HepG2 (cell line): ENCODE data around the gene GLRB. TPM values are rescaled to one million over a fixed set of nuclear protein-coding genes. Genes with fewer than 3 reads are reported as not detected.

Experiments
- ATAC-seq: fragments of 200-7000 bp; cut with Tn5 transposase; 3 replicates; pipeline ENCODE4 v1.9.1; 2020; ENCODE audit warnings: mild to moderate bottlenecking, moderate library complexity
- BruUV-seq: library from RNA; stranded (reverse); fragments of 400-500 nt; replicated peaks from 2 replicates; lab custom pipeline; 2021; lab: Mats Ljungman, UMichigan
- CTCF ChIA-PET: fragments of 300-600 bp; formaldehyde crosslinking; extraction: SDS; loops from one replicate; lab custom pipeline; 2021; ENCODE audit warnings: low total read pairs, inconsistent platforms, low intra/inter-chr PET ratio; lab: Yijun Ruan, JAX
- POLR2A ChIA-PET: fragments of 350-600 bp; sonication (Branson Sonifier 250); formaldehyde crosslinking; loops from one replicate; lab custom pipeline; 2020; ENCODE audit warnings: antibody characterized with exemption, inconsistent platforms; lab: Yijun Ruan, JAX
- DNase-seq: peaks from one replicate; pipeline ENCODE4 v3.0.0-alpha.2; 2015; ENCODE audit warnings: low spot score
- FAIRE-seq: peaks from 3 replicates; lab custom pipeline; 2011; peaks lifted over from hg19 to GRCh38; lab: Jason Lieb, UNC
- H2AFZ ChIP-seq: one replicate; pipeline ENCODE4 v1.6.1; 2011; ENCODE audit warnings: low read length, inconsistent platforms
- H3K27ac ChIP-seq: fragments of 300-600 bp; 3 replicates; pipeline ENCODE4 v1.8.0; 2011; ENCODE audit warnings: mixed run types, mild to moderate bottlenecking, mixed read lengths, low read length, inconsistent platforms; ENCODE audit not compliant: insufficient read depth; ENCODE audit errors: extremely low read length
- H3K27me3 ChIP-seq, 2 experiments: fragments of 200-600 bp in 1 of 2; 2 replicates in 1 of 2; 3 replicates in 1 of 2; pipeline versions ENCODE4 v1.6.0 to v1.8.0; 2011; ENCODE audit warnings: low read length in 2 of 2, mild to moderate bottlenecking in 2 of 2, moderate library complexity in 2 of 2, inconsistent platforms in 1 of 2; ENCODE audit not compliant: insufficient read depth in 2 of 2, control insufficient read depth in 1 of 2
- H3K36me3 ChIP-seq, 2 experiments: fragments of 200-600 bp in 1 of 2; replicated peaks in 1 of 2; 2 replicates in 1 of 2; 3 replicates in 1 of 2; pipeline versions ENCODE4 v1.5.1 to v1.8.0; 2011; ENCODE audit warnings: low read length in 2 of 2, inconsistent platforms in 1 of 2; ENCODE audit not compliant: insufficient read depth in 2 of 2, control insufficient read depth in 1 of 2
- H3K4me1 ChIP-seq: 2 replicates; pipeline ENCODE4 v1.5.1; 2012; ENCODE audit warnings: low read length, inconsistent platforms; ENCODE audit not compliant: insufficient read depth
- H3K4me2 ChIP-seq: 2 replicates; pipeline ENCODE4 v1.6.0; 2011; ENCODE audit warnings: low read depth, low read length, inconsistent platforms
- H3K4me3 ChIP-seq, 3 experiments: fragments of 200-600 bp in 1 of 3; sonication (generic), shearing (Covaris generic) in 1 of 3; replicated peaks in 1 of 3; 2 replicates each; pipeline ENCODE4 v1.5.1; 2011 to 2016; ENCODE audit warnings: low read length in 3 of 3, inconsistent platforms in 2 of 3, low read depth in 2 of 3, mild to moderate bottlenecking in 2 of 3, control low read depth in 1 of 3, mixed read lengths in 1 of 3; ENCODE audit not compliant: insufficient read depth in 1 of 3
- H3K79me2 ChIP-seq: one replicate; pipeline ENCODE4 v1.6.1; 2011; ENCODE audit warnings: low read length, inconsistent platforms; ENCODE audit not compliant: insufficient read depth
- H3K9ac ChIP-seq: 2 replicates; pipeline ENCODE4 v1.6.0; 2011; ENCODE audit warnings: mild to moderate bottlenecking, low read depth, low read length, inconsistent platforms; ENCODE audit not compliant: insufficient read depth
- H3K9me3 ChIP-seq: 2 replicates; pipeline ENCODE4 v1.5.1; 2012; ENCODE audit warnings: mild to moderate bottlenecking, low read length
- H4K20me1 ChIP-seq: 2 replicates; pipeline ENCODE4 v1.6.0; 2011; ENCODE audit warnings: inconsistent platforms, mild to moderate bottlenecking, low read length, moderate library complexity; ENCODE audit not compliant: insufficient read depth
- CENPX ChIP-seq: sonication (generic); formaldehyde crosslinking; IDR thresholded peaks from 2 replicates; pipeline ENCODE4 v1.9.0; 2021; ENCODE audit warnings: mild to moderate bottlenecking, missing genetic modification reagents, moderate library complexity
- ISL2 ChIP-seq: sonication (generic); formaldehyde crosslinking; IDR thresholded peaks from 2 replicates; pipeline ENCODE4 v1.5.0; 2020; ENCODE audit warnings: missing genetic modification reagents
- JARID2 ChIP-seq: sonication (generic); formaldehyde crosslinking; IDR thresholded peaks from 2 replicates; pipeline ENCODE4 v1.8.1; 2023; ENCODE audit warnings: missing genetic modification reagents, inconsistent platforms; ENCODE audit not compliant: insufficient replicate concordance
- MIER3 ChIP-seq: IDR thresholded peaks from 2 replicates; pipeline ENCODE4 v1.6.1; 2016; ENCODE audit warnings: missing compliant biosample characterization, borderline replicate concordance
- NCOA2 ChIP-seq: sonication (generic); formaldehyde crosslinking; IDR thresholded peaks from 2 replicates; pipeline ENCODE4 v1.8.0; 2022; ENCODE audit warnings: inconsistent platforms
- RAD51 ChIP-seq: fragments of 450-650 bp; IDR thresholded peaks from 2 replicates; pipeline ENCODE4 v1.6.1; 2016; ENCODE audit warnings: borderline replicate concordance
- RARA ChIP-seq: IDR thresholded peaks from 2 replicates; pipeline ENCODE4 v1.6.1; 2016; ENCODE audit warnings: missing genetic modification reagents, missing compliant biosample characterization
- REPIN1 ChIP-seq: sonication (generic); formaldehyde crosslinking; IDR thresholded peaks from 2 replicates; pipeline ENCODE4 v1.8.0; 2022; ENCODE audit warnings: missing genetic modification reagents, low read depth, mild to moderate bottlenecking, borderline replicate concordance
- ZFAT ChIP-seq: sonication (generic); formaldehyde crosslinking; conservative IDR thresholded peaks from 2 replicates; pipeline ENCODE4 v1.8.1; 2023; ENCODE audit warnings: missing genetic modification reagents, inconsistent platforms
- ZNF350 ChIP-seq: sonication (generic); formaldehyde crosslinking; IDR thresholded peaks from 2 replicates; pipeline ENCODE4 v1.4.0; 2020; ENCODE audit warnings: mild to moderate bottlenecking, low read depth, missing genetic modification reagents, borderline replicate concordance
- ZNF431 ChIP-seq: sonication (generic); formaldehyde crosslinking; IDR thresholded peaks from 2 replicates; pipeline ENCODE4 v1.9.0; 2022; ENCODE audit warnings: missing genetic modification reagents, low read depth, mild to moderate bottlenecking, borderline replicate concordance
- ZNF670 ChIP-seq: sonication (generic); formaldehyde crosslinking; IDR thresholded peaks from 2 replicates; pipeline ENCODE4 v1.8.0; 2022; ENCODE audit warnings: mild to moderate bottlenecking, missing genetic modification reagents, borderline replicate concordance
- ZNF749 ChIP-seq: sonication (generic); formaldehyde crosslinking; IDR thresholded peaks from 2 replicates; pipeline ENCODE4 v1.8.0; 2022; ENCODE audit warnings: mild to moderate bottlenecking, missing genetic modification reagents, moderate library complexity, borderline replicate concordance
- ZNF841 ChIP-seq: sonication (generic); formaldehyde crosslinking; IDR thresholded peaks from 2 replicates; pipeline ENCODE4 v1.8.1; 2023; ENCODE audit warnings: missing genetic modification reagents, borderline replicate concordance
- WGBS: methylation state at CpG from one replicate; pipeline ENCODE4 v1.1.6; 2017; ENCODE audit warnings: low lambda C conversion rate; 5-methylcytosine and 5-hydroxymethylcytosine counted together
- in situ Hi-C: cut with HindIII; loops from 2 replicates; pipeline ENCODE4 v1.10.0; 2017; ENCODE audit warnings: low pct_unique_long_range_greater_than_20kb; ENCODE audit not compliant: extremely low pct_ligation_motif_present
- intact Hi-C: fragments of 100-400 bp; cut with micrococcal nuclease; formaldehyde crosslinking; loops from one replicate; pipeline ENCODE4 v1.10.0; 2022; ENCODE audit not compliant: unreplicated experiment
- polyA plus RNA-seq, 8 experiments: library from polyadenylated mRNA; depleted of rRNA in 3 of 8; stranded (reverse) in 7 of 8; unstranded in 1 of 8; fragments of >200 nt; fragmentation: Illumina TruSeq in 4 of 8; extraction: Trizol in 4 of 8; gene quantifications; 2 replicates each; pipeline versions ENCODE4 v1.2.1 to v1.2.3, GENCODE V29; 2011 to 2016; ENCODE audit warnings: low read depth in 4 of 8, missing spikeins in 1 of 8, mixed read lengths in 1 of 8; ENCODE audit not compliant: insufficient read depth in 1 of 8
- total RNA-seq, 5 experiments: library from RNA; depleted of rRNA; stranded (reverse); fragments of >200 nt; fragmentation: Illumina TruSeq; extraction: Trizol; gene quantifications; 2 replicates each; pipeline ENCODE4 v1.2.3, GENCODE V29; 2016; ENCODE audit warnings: low read depth in 1 of 5
- TF ChIP-seq, protein P1 (sequence below): IDR thresholded peaks from 2 replicates; pipeline ENCODE4 v1.6.1; 2016; ENCODE audit warnings: low read depth
- TF ChIP-seq, protein P2 (sequence below): sonication (generic); formaldehyde crosslinking; IDR thresholded peaks from 2 replicates; pipeline ENCODE4 v1.4.0; 2020; ENCODE audit warnings: missing genetic modification reagents, borderline replicate concordance
- TF ChIP-seq, protein P3 (sequence below): sonication (generic); formaldehyde crosslinking; IDR thresholded peaks from 2 replicates; pipeline ENCODE4 v1.8.1; 2023; ENCODE audit warnings: missing genetic modification reagents, inconsistent platforms, borderline replicate concordance
- TF ChIP-seq, protein P4 (sequence below): sonication (generic); formaldehyde crosslinking; IDR thresholded peaks from 2 replicates; pipeline ENCODE4 v1.9.0; 2021; ENCODE audit warnings: missing genetic modification reagents, borderline replicate concordance

The GLRB gene
- total and polyA plus RNA-seq, 2 of the 13 experiments (the other 11 are each of a cell fraction or from before 2014, with no cell fraction given) = 0.17 to 0.24 TPM

DNA sequence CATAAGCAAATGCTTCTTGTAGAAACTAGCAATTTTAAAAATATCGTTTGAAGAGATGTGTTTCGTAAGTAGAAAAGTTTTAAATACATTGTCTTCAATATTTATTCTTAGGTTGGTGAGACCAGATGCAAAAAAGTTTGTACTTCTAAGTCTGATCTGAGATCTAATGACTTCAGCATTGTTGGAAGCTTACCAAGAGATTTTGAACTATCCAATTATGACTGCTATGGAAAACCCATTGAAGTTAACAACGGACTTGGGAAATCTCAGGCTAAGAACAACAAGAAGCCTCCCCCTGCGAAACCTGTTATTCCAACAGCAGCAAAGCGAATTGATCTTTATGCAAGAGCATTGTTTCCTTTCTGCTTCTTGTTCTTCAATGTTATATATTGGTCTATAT, 94.4 kb downstream of the GLRB start:
- intact Hi-C loops = no loop called here
- no peak for TF ChIP-seq ZNF670
- no peak for TF ChIP-seq ZNF841 (CRISPR knock-in tag)
- no peak for TF ChIP-seq JARID2 (CRISPR knock-in tag)
- TF ChIP-seq NCOA2 = no peak
- no peak for TF ChIP-seq ZFAT (CRISPR knock-in tag)
- no peak for TF ChIP-seq ZNF350 (CRISPR knock-in tag)
- TF ChIP-seq, protein P1, sequence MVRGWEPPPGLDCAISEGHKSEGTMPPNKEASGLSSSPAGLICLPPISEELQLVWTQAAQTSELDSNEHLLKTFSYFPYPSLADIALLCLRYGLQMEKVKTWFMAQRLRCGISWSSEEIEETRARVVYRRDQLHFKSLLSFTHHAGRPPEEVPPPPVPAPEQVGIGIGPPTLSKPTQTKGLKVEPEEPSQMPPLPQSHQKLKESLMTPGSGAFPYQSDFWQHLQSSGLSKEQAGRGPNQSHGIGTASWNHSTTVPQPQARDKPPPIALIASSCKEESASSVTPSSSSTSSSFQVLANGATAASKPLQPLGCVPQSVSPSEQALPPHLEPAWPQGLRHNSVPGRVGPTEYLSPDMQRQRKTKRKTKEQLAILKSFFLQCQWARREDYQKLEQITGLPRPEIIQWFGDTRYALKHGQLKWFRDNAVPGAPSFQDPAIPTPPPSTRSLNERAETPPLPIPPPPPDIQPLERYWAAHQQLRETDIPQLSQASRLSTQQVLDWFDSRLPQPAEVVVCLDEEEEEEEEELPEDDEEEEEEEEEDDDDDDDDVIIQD = no peak
- TF ChIP-seq, protein P2, sequence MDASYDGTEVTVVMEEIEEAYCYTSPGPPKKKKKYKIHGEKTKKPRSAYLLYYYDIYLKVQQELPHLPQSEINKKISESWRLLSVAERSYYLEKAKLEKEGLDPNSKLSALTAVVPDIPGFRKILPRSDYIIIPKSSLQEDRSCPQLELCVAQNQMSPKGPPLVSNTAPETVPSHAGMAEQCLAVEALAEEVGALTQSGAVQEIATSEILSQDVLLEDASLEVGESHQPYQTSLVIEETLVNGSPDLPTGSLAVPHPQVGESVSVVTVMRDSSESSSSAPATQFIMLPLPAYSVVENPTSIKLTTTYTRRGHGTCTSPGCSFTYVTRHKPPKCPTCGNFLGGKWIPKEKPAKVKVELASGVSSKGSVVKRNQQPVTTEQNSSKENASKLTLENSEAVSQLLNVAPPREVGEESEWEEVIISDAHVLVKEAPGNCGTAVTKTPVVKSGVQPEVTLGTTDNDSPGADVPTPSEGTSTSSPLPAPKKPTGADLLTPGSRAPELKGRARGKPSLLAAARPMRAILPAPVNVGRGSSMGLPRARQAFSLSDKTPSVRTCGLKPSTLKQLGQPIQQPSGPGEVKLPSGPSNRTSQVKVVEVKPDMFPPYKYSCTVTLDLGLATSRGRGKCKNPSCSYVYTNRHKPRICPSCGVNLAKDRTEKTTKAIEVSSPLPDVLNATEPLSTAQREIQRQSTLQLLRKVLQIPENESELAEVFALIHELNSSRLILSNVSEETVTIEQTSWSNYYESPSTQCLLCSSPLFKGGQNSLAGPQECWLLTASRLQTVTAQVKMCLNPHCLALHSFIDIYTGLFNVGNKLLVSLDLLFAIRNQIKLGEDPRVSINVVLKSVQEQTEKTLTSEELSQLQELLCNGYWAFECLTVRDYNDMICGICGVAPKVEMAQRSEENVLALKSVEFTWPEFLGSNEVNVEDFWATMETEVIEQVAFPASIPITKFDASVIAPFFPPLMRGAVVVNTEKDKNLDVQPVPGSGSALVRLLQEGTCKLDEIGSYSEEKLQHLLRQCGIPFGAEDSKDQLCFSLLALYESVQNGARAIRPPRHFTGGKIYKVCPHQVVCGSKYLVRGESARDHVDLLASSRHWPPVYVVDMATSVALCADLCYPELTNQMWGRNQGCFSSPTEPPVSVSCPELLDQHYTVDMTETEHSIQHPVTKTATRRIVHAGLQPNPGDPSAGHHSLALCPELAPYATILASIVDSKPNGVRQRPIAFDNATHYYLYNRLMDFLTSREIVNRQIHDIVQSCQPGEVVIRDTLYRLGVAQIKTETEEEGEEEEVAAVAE (CRISPR knock-in tag) = no peak
- TF ChIP-seq ZNF749 (CRISPR knock-in tag) = no peak
- no peak for TF ChIP-seq ZNF431
- TF ChIP-seq REPIN1 (CRISPR knock-in tag) = no peak
- no peak for TF ChIP-seq ISL2
- TF ChIP-seq CENPX (CRISPR knock-in tag) = no peak
- no peak for TF ChIP-seq RARA
- TF ChIP-seq, protein P3, sequence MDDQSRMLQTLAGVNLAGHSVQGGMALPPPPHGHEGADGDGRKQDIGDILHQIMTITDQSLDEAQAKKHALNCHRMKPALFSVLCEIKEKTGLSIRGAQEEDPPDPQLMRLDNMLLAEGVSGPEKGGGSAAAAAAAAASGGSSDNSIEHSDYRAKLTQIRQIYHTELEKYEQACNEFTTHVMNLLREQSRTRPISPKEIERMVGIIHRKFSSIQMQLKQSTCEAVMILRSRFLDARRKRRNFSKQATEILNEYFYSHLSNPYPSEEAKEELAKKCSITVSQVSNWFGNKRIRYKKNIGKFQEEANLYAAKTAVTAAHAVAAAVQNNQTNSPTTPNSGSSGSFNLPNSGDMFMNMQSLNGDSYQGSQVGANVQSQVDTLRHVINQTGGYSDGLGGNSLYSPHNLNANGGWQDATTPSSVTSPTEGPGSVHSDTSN (CRISPR knock-in tag) = no peak
- no peak for TF ChIP-seq RAD51
- TF ChIP-seq, protein P4, sequence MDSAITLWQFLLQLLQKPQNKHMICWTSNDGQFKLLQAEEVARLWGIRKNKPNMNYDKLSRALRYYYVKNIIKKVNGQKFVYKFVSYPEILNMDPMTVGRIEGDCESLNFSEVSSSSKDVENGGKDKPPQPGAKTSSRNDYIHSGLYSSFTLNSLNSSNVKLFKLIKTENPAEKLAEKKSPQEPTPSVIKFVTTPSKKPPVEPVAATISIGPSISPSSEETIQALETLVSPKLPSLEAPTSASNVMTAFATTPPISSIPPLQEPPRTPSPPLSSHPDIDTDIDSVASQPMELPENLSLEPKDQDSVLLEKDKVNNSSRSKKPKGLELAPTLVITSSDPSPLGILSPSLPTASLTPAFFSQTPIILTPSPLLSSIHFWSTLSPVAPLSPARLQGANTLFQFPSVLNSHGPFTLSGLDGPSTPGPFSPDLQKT (CRISPR knock-in tag) = no peak
- no peak for TF ChIP-seq MIER3

More for the DNA sequence above, 94.4 kb downstream of the GLRB start:
- WGBS = 2% methylated on average over 5 of the region's 5 CpGs
- no peak for ATAC-seq
- Histone ChIP-seq H2AFZ (no peak overlapping the region), H3K27ac (no peak overlapping the region), H4K20me1 (no peaks in the 10 kb centered on the region), H3K27me3 (no peaks in the 10 kb centered on the region; a peak in 1 of 5 replicates), H3K4me2 (no peak overlapping the region), H3K4me1 (no peaks in the 10 kb centered on the region), H3K9ac (no peak overlapping the region), H3K4me3 (no peak overlapping the region), H3K36me3 (no peaks in the 10 kb centered on the region), H3K79me2 (no peaks in the 10 kb centered on the region), H3K9me3 (no peaks in the 10 kb centered on the region)
- POLR2A ChIA-PET = no interaction called here
- no peak for FAIRE-seq
- in situ Hi-C loops = no loop called here
- CTCF ChIA-PET = no interaction called here
- BruUV-seq = no TSS peak
- no peak for DNase-seq
